Measurements from ENCODE around the gene NAP1L4.

NAP1L4 gene

GRCh38 chr11:2923446-2924375, 68.4 kb downstream of the NAP1L4 start:
- Histone ChIP-seq H3K36me3 (no peaks in the 10 kb centered on the region), H3K4me1 (peaks cover 0 to 20% (median 5%) of the 10 kb centered on the region in 4 donors), H3K9me3 (no peaks in the 10 kb centered on the region), H3K4me3 (no peak overlapping the region), H3K27me3 (peaks cover 0 to 18% of the 10 kb centered on the region in 2 donors), H3K27ac (no peak overlapping the region)
- DNase-seq, result no peak
- no peak for TF ChIP-seq CTCF (IDR thresholded peaks at IDR 0.05)
- intact Hi-C loops (cut with DNase I; ENCODE audit: low total_unique reads), result no loop called here

DNA sequence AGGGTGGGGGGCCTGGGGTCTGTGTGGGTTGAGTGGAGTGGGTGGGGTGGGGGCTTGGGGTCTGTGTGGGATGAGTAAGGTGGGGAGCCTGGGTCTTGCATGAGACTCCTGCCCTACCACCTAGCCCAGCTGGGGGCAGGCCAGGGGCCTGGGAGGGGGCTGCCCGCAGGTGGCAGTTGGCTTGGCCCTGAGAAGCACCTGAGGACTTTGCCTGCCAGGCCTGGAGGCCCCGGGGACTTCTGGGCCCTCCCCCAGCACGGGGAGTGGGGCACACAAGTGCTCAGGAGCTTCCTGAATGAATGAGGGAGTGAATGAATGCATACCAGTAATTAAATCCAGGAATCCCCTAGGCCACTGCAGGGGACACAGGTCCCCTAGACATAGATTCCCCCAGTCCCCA, 69.5 kb downstream of the NAP1L4 start:
- H3K27ac ChIP-seq, result no peak overlapping the region
- TF ChIP-seq CTCF (IDR thresholded peaks at IDR 0.05), result no peak
- H3K36me3 ChIP-seq, result no peaks in the 10 kb centered on the region
- no peak for DNase-seq
- H3K4me1 ChIP-seq, result peaks cover 0 to 9% (median 0%) of the 10 kb centered on the region in 4 donors
- intact Hi-C loops (cut with DNase I; ENCODE audit: low total_unique reads), result no loop called here
- H3K4me3 ChIP-seq, result no peak overlapping the region
- H3K9me3 ChIP-seq, result no peaks in the 10 kb centered on the region
- peaks cover 0 to 15% of the 10 kb centered on the region in 2 donors for H3K27me3 ChIP-seq

DNA sequence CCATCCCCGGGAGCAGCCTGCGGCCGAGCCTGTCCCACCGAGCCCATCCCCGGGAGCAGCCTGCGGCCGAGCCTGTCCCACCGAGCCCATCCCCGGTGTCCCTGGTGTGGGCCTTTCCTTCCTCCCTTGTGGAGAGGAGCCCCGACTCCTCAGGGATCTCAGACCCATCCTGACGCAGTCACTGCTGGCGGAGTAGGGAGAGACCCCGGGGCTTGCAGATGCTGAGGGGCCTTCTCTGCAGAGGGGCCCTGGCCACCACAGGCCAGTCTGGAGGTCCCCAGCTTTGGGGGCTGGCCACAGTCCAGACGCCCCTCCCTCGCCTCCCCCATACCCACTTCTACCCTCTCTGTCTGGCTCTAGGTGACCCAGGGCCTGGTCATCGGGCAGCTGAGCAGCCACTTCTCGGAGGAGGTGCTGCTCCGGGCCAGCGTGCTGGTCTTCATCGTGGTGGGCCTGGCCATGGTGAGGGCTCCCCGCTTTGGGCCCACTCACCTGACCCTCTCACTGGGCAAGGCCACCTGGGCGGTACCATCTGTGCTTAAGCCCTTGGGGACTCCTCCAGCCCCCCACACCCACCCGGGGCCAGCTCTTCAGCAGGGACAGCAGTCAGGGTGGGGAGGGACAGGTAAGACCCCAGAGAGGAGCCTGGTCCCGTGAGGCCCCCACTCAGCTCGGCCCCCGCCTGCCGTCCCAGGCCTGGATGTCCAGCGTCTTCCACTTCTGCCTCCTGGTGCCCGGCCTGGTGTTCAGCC, 70.2 kb downstream of the NAP1L4 start:
- Histone ChIP-seq H3K4me3 (no peak overlapping the region), H3K27ac (no peak overlapping the region), H3K9me3 (no peaks in the 10 kb centered on the region), H3K36me3 (no peaks in the 10 kb centered on the region), H3K4me1 (peaks cover 0 to 9% (median 0%) of the 10 kb centered on the region in 4 donors), H3K27me3 (peaks cover 0 to 15% of the 10 kb centered on the region in 2 donors)
- no peak for DNase-seq
- TF ChIP-seq CTCF (IDR thresholded peaks at IDR 0.05), result no peak
- intact Hi-C loops (cut with DNase I; ENCODE audit: low total_unique reads), result no loop called here

GRCh38 chr11:2921261-2921660, 70.9 kb downstream of the NAP1L4 start:
- DNase-seq, result no peak
- H3K4me1 ChIP-seq, result peaks cover 0 to 9% (median 0%) of the 10 kb centered on the region in 4 donors
- no peaks in the 10 kb centered on the region for H3K9me3 ChIP-seq
- H3K36me3 ChIP-seq, result no peaks in the 10 kb centered on the region
- no peak for TF ChIP-seq CTCF (IDR thresholded peaks at IDR 0.05)
- H3K4me3 ChIP-seq, result no peak overlapping the region
- intact Hi-C loops (cut with DNase I; ENCODE audit: low total_unique reads), result no loop called here
- no peak overlapping the region for H3K27ac ChIP-seq
- peaks cover 0 to 9% of the 10 kb centered on the region in 2 donors for H3K27me3 ChIP-seq

GRCh38 chr11:2920343-2920742, 71.8 kb downstream of the NAP1L4 start:
- no peaks in the 10 kb centered on the region for H3K36me3 ChIP-seq
- intact Hi-C loops (cut with DNase I; ENCODE audit: low total_unique reads), result no loop called here
- no peak for TF ChIP-seq CTCF (IDR thresholded peaks at IDR 0.05)
- no peak overlapping the region for H3K4me3 ChIP-seq
- H3K9me3 ChIP-seq, result no peaks in the 10 kb centered on the region
- DNase-seq, result no peak
- peaks cover 0 to 9% (median 0%) of the 10 kb centered on the region in 4 donors for H3K4me1 ChIP-seq
- no peak overlapping the region for H3K27ac ChIP-seq
- H3K27me3 ChIP-seq, result peaks cover 0 to 9% of the 10 kb centered on the region in 2 donors

All from tibial artery (tissue), 4 donors.